Measurements from ENCODE around the gene BIVM.

GRCh38 chr13:102845630-102846260, 46.8 kb downstream of the BIVM start, which contains the start of gene ERCC5:
- TF ChIP-seq EZH2 (IDR thresholded peaks at IDR 0.05; ENCODE audit: insufficient read depth, low read length), result no peak
- TF ChIP-seq, protein P1, sequence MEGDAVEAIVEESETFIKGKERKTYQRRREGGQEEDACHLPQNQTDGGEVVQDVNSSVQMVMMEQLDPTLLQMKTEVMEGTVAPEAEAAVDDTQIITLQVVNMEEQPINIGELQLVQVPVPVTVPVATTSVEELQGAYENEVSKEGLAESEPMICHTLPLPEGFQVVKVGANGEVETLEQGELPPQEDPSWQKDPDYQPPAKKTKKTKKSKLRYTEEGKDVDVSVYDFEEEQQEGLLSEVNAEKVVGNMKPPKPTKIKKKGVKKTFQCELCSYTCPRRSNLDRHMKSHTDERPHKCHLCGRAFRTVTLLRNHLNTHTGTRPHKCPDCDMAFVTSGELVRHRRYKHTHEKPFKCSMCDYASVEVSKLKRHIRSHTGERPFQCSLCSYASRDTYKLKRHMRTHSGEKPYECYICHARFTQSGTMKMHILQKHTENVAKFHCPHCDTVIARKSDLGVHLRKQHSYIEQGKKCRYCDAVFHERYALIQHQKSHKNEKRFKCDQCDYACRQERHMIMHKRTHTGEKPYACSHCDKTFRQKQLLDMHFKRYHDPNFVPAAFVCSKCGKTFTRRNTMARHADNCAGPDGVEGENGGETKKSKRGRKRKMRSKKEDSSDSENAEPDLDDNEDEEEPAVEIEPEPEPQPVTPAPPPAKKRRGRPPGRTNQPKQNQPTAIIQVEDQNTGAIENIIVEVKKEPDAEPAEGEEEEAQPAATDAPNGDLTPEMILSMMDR (IDR thresholded peaks at IDR 0.05; ENCODE audit: insufficient read depth, low read depth, low read length), result no peak
